Osteoblast (primary cell): ENCODE measurements around the gene GRB10. TPM values are rescaled to one million over a fixed set of nuclear protein-coding genes. Genes with fewer than 3 reads are reported as not detected.

Experiments used
- DNase-seq: peaks from one replicate; pipeline ENCODE4 v3.0.0; 2011; ENCODE audit warnings: low spot score, mixed read lengths; ENCODE audit not compliant: insufficient read length; ENCODE audit errors: missing footprints
- H2AFZ ChIP-seq: 2 replicates; pipeline ENCODE4 v1.6.0; 2011; ENCODE audit warnings: mild to moderate bottlenecking, low read length
- H3K27ac ChIP-seq: 2 replicates; pipeline ENCODE4 v1.5.1; 2011; ENCODE audit warnings: mild to moderate bottlenecking, low read depth, low read length, moderate library complexity
- H3K27me3 ChIP-seq: 2 replicates; pipeline ENCODE4 v1.6.0; 2012; ENCODE audit warnings: mild to moderate bottlenecking, control low read depth, inconsistent platforms, low read length, moderate library complexity; ENCODE audit not compliant: insufficient read depth
- H3K36me3 ChIP-seq: 2 replicates; pipeline ENCODE4 v1.5.1; 2011; ENCODE audit warnings: mild to moderate bottlenecking, low read length, control low read depth, moderate library complexity; ENCODE audit not compliant: insufficient read depth
- H3K4me1 ChIP-seq: 2 replicates; pipeline ENCODE4 v1.5.1; 2011; ENCODE audit warnings: mild to moderate bottlenecking, low read length, control low read depth, moderate library complexity; ENCODE audit not compliant: insufficient read depth
- H3K4me2 ChIP-seq: 2 replicates; pipeline ENCODE4 v1.6.0; 2011; ENCODE audit warnings: mild to moderate bottlenecking, low read length; ENCODE audit not compliant: insufficient read depth
- H3K4me3 ChIP-seq: fragments of 200-600 bp; sonication (generic); 3 replicates; pipeline ENCODE4 v1.5.1; 2012; ENCODE audit warnings: mild to moderate bottlenecking, low read length, inconsistent platforms; ENCODE audit not compliant: insufficient read depth
- H3K79me2 ChIP-seq: 2 replicates; pipeline ENCODE4 v1.6.0; 2012; ENCODE audit warnings: mild to moderate bottlenecking, low read length, control low read depth, inconsistent platforms; ENCODE audit not compliant: insufficient read depth
- H3K9me3 ChIP-seq: 2 replicates; pipeline ENCODE4 v1.5.1; 2011; ENCODE audit warnings: low read depth, low read length, control low read depth
- H4K20me1 ChIP-seq: 2 replicates; pipeline ENCODE4 v1.6.0; 2012; ENCODE audit warnings: mild to moderate bottlenecking, low read length, control low read depth; ENCODE audit not compliant: insufficient read depth
- CTCF ChIP-seq: IDR thresholded peaks from 2 replicates; pipeline ENCODE4 v1.5.1; 2011; ENCODE audit warnings: mild to moderate bottlenecking, low read depth, low read length, moderate library complexity; ENCODE audit errors: extremely low read depth
- total RNA-seq: library from RNA; depleted of rRNA; stranded (reverse); fragments of >200 nt; gene quantifications from 2 replicates; pipeline ENCODE4 v1.2.3, GENCODE V29; 2012

Gene GRB10
- total RNA-seq, 1 donor: 62.6 TPM

- H3K27ac ChIP-seq: no peak overlapping the region
- H2AFZ ChIP-seq: no peak overlapping the region
- H3K4me3 ChIP-seq: no peak overlapping the region
- H3K9me3 ChIP-seq: no peaks in the 10 kb centered on the region
- H3K27me3 ChIP-seq: no peaks in the 10 kb centered on the region
- peaks cover 20% of the 10 kb centered on the region for H3K4me1 ChIP-seq
- H3K79me2 ChIP-seq: peaks cover 11% of the 10 kb centered on the region
- no peak for DNase-seq
- H3K36me3 ChIP-seq: peaks cover 10% of the 10 kb centered on the region
- H4K20me1 ChIP-seq: peaks cover 43% of the 10 kb centered on the region
- no peak overlapping the region for H3K4me2 ChIP-seq
- TF ChIP-seq CTCF: no peak
Measured at GRCh38 chr7:50651271-50651989, 131.3 kb downstream of the GRB10 start.

- no peaks in the 10 kb centered on the region for H3K27me3 ChIP-seq
- H4K20me1 ChIP-seq: peaks cover 34% of the 10 kb centered on the region
- H3K4me3 ChIP-seq: no peak overlapping the region
- H3K27ac ChIP-seq: no peak overlapping the region
- no peak overlapping the region for H2AFZ ChIP-seq
- TF ChIP-seq CTCF: no peak
- H3K4me2 ChIP-seq: no peak overlapping the region
- DNase-seq: peak; percentile 14
- no peaks in the 10 kb centered on the region for H3K9me3 ChIP-seq
- H3K36me3 ChIP-seq: peaks cover 10% of the 10 kb centered on the region
- H3K79me2 ChIP-seq: peaks cover 4% of the 10 kb centered on the region
- peaks cover 20% of the 10 kb centered on the region for H3K4me1 ChIP-seq
Measured at GRCh38 chr7:50650057-50650664, 132.5 kb downstream of the GRB10 start.

- no peaks in the 10 kb centered on the region for H3K9me3 ChIP-seq
- H3K27ac ChIP-seq: no peak overlapping the region
- H3K4me2 ChIP-seq: no peak overlapping the region
- H3K4me1 ChIP-seq: peaks cover 19% of the 10 kb centered on the region
- peaks cover 12% of the 10 kb centered on the region for H3K79me2 ChIP-seq
- no peak for TF ChIP-seq CTCF
- peaks cover 10% of the 10 kb centered on the region for H3K36me3 ChIP-seq
- peak; percentile 59 for DNase-seq
- H3K4me3 ChIP-seq: no peak overlapping the region
- peaks cover 36% of the 10 kb centered on the region for H4K20me1 ChIP-seq
- H2AFZ ChIP-seq: no peak overlapping the region
- H3K27me3 ChIP-seq: no peaks in the 10 kb centered on the region
Measured at GRCh38 chr7:50649259-50649885, 133.3 kb downstream of the GRB10 start.

GRCh38 chr7:50648570-50649169, 134.0 kb downstream of the GRB10 start:
- peaks cover 17% of the 10 kb centered on the region for H3K79me2 ChIP-seq
- DNase-seq: peak; percentile 11
- peaks cover 35% of the 10 kb centered on the region for H4K20me1 ChIP-seq
- no peak for TF ChIP-seq CTCF
- H3K4me1 ChIP-seq: peaks cover 12% of the 10 kb centered on the region
- no peaks in the 10 kb centered on the region for H3K27me3 ChIP-seq
- peaks cover 10% of the 10 kb centered on the region for H3K36me3 ChIP-seq
- no peak overlapping the region for H3K4me2 ChIP-seq
- no peak overlapping the region for H3K27ac ChIP-seq
- H3K9me3 ChIP-seq: no peaks in the 10 kb centered on the region
- H2AFZ ChIP-seq: no peak overlapping the region
- H3K4me3 ChIP-seq: no peak overlapping the region
